Mucosa of descending colon (tissue), 3 donors: Measurements from ENCODE around the gene KRT76. TPM values are rescaled to one million over a fixed set of nuclear protein-coding genes. Genes with fewer than 3 reads are reported as not detected.

Experiments used
- ATAC-seq: fragments of 200-7000 bp; cut with Tn5 transposase; one replicate; pipeline ENCODE4 v1.9.1; 2020; ENCODE audit warnings: mild to moderate bottlenecking, moderate library complexity
- DNase-seq, 3 donors: peaks; one replicate each; pipeline ENCODE4 v3.0.0-alpha.2; 2020
- H3K36me3 ChIP-seq: fragments of 200-600 bp; one replicate; pipeline ENCODE4 v1.8.0; 2021; ENCODE audit warnings: low read depth, mild to moderate bottlenecking
- H3K4me1 ChIP-seq: fragments of 200-600 bp; one replicate; pipeline ENCODE4 v1.8.0; 2021; ENCODE audit warnings: low read depth, mild to moderate bottlenecking
- H3K4me3 ChIP-seq: fragments of 200-600 bp; one replicate; pipeline ENCODE4 v1.8.0; 2021; ENCODE audit warnings: mild to moderate bottlenecking
- H3K9me3 ChIP-seq: fragments of 200-600 bp; one replicate; pipeline ENCODE4 v1.8.0; 2021; ENCODE audit warnings: mild to moderate bottlenecking
- CTCF ChIP-seq: fragments of 200-600 bp; IDR thresholded peaks from one replicate; pipeline ENCODE4 v1.8.0; 2022; ENCODE audit warnings: antibody characterized with exemption, mild to moderate bottlenecking
- intact Hi-C, 2 donors: fragments of 100-400 bp; cut with DNase I in 1 of 2; cut with micrococcal nuclease in 1 of 2; formaldehyde crosslinking; loops; one replicate each; pipeline versions ENCODE4 v1.11.0 to v1.11.1; 2022; cut with DNase I, micrococcal nuclease
- total RNA-seq, 3 donors: library from RNA; stranded (reverse); fragmentation: NEBNext Ultra II Directional in 2 of 3; extraction: Animal tissue kit (Norgen Biotek cat#: 25700) in 2 of 3; gene quantifications; one replicate each; pipeline versions ENCODE4 v1.2.1 to v1.2.4, GENCODE V29; 2021 to 2023
- donor health status: DM: no; HTN: no; CAD: no; lungs with moderate emphysema.
- donor health status: DM: no; HTN: no; CAD: no.
- donor health status: DM: no; HTN: yes; CAD: no.

The KRT76 gene
- total RNA-seq, 3 donors from 2014 or later, result not detected

GRCh38 chr12:52735106-52735505, 42.0 kb downstream of the KRT76 start:
- H3K9me3 ChIP-seq, result no peaks in the 10 kb centered on the region
- no peaks in the 10 kb centered on the region for H3K4me1 ChIP-seq
- H3K4me3 ChIP-seq, result no peak overlapping the region
- H3K36me3 ChIP-seq, result no peaks in the 10 kb centered on the region
- ATAC-seq (no peak), DNase-seq (no peak)
- intact Hi-C loops, result no loop called here
- TF ChIP-seq CTCF, result no peak

- Histone ChIP-seq H3K9me3 (no peaks in the 10 kb centered on the region), H3K36me3 (no peaks in the 10 kb centered on the region), H3K4me3 (no peak overlapping the region), H3K4me1 (no peaks in the 10 kb centered on the region)
- intact Hi-C loops, result no loop called here
- DNase-seq (no peak), ATAC-seq (no peak)
- TF ChIP-seq CTCF, result no peak
Measured at GRCh38 chr12:52730793-52731192, 46.4 kb downstream of the KRT76 start.

GRCh38 chr12:52730383-52730782, 46.8 kb downstream of the KRT76 start:
- intact Hi-C loops, result no loop called here
- no peak for TF ChIP-seq CTCF

GRCh38 chr12:52729147-52729546, 48.0 kb downstream of the KRT76 start:
- Histone ChIP-seq H3K4me1 (no peaks in the 10 kb centered on the region), H3K36me3 (no peaks in the 10 kb centered on the region), H3K9me3 (no peaks in the 10 kb centered on the region), H3K4me3 (no peak overlapping the region)
- DNase-seq, result no peak
- TF ChIP-seq CTCF, result no peak
- intact Hi-C loops, result no loop called here
- ATAC-seq, result no peak

More at GRCh38 chr12:52730383-52730782, 46.8 kb downstream of the KRT76 start:
- H3K4me1 ChIP-seq, result no peaks in the 10 kb centered on the region
- no peak for ATAC-seq
- no peak overlapping the region for H3K4me3 ChIP-seq
- no peaks in the 10 kb centered on the region for H3K36me3 ChIP-seq
- DNase-seq, result no peak
- no peaks in the 10 kb centered on the region for H3K9me3 ChIP-seq

GRCh38 chr12:52728374-52728773, 48.8 kb downstream of the KRT76 start:
- H3K4me1 ChIP-seq, result no peaks in the 10 kb centered on the region
- no peak for TF ChIP-seq CTCF
- no peak overlapping the region for H3K4me3 ChIP-seq
- ATAC-seq, result no peak
- no peak for DNase-seq
- no peaks in the 10 kb centered on the region for H3K9me3 ChIP-seq
- no peaks in the 10 kb centered on the region for H3K36me3 ChIP-seq
- intact Hi-C loops, result no loop called here

- no peak for TF ChIP-seq CTCF
- H3K36me3 ChIP-seq, result no peaks in the 10 kb centered on the region
- intact Hi-C loops, result no loop called here
- H3K9me3 ChIP-seq, result no peaks in the 10 kb centered on the region
- H3K4me3 ChIP-seq, result no peak overlapping the region
- ATAC-seq (no peak), DNase-seq (no peak)
- no peaks in the 10 kb centered on the region for H3K4me1 ChIP-seq
Measured at GRCh38 chr12:52727037-52727436, 50.1 kb downstream of the KRT76 start.
